SK-N-SH treated with all-trans-retinoic acid at 6 μM for 48 hours (cell line): ENCODE results near the gene KDM2B.

Experiments
- ATAC-seq: fragments of 200-7000 bp; cut with Tn5 transposase; 3 replicates; pipeline ENCODE4 v1.9.1; 2020; ENCODE audit warnings: mild to moderate bottlenecking, moderate library complexity
- ARNTL ChIP-seq: fragments of 450-650 bp; formaldehyde crosslinking; IDR thresholded peaks from 2 replicates; pipeline ENCODE4 v1.5.0; 2020; ENCODE audit warnings: low read depth, mild to moderate bottlenecking, moderate library complexity, borderline replicate concordance
- BACH2 ChIP-seq: fragments of 250-450 bp; sonication (Bioruptor Pico); IDR thresholded peaks from 2 replicates; pipeline ENCODE4 v1.9.0; 2021; ENCODE audit warnings: mild to moderate bottlenecking, borderline replicate concordance
- CSDC2 ChIP-seq: fragments of 250-450 bp; sonication (Bioruptor Pico); IDR thresholded peaks from 2 replicates; pipeline ENCODE4 v1.5.0; 2020; ENCODE audit warnings: mild to moderate bottlenecking, moderate library complexity
- ESRRG ChIP-seq: fragments of 250-450 bp; sonication (Bioruptor Pico); IDR thresholded peaks from 2 replicates; pipeline ENCODE4 v1.6.1; 2021; ENCODE audit warnings: mild to moderate bottlenecking
- GLIS3 ChIP-seq: fragments of 250-450 bp; sonication (Bioruptor Pico); IDR thresholded peaks from 2 replicates; pipeline ENCODE4 v1.5.0; 2020; ENCODE audit warnings: mild to moderate bottlenecking, moderate library complexity
- ISL1 ChIP-seq: fragments of 250-450 bp; sonication (Bioruptor Pico); IDR thresholded peaks from 2 replicates; pipeline ENCODE4 v2.1.2; 2022; ENCODE audit warnings: mild to moderate bottlenecking, moderate library complexity
- OSR1 ChIP-seq: fragments of 250-450 bp; sonication (Bioruptor Pico); IDR thresholded peaks from 2 replicates; pipeline ENCODE4 v1.8.0; 2022; ENCODE audit warnings: moderate library complexity, mild to moderate bottlenecking, inconsistent platforms
- PPARA ChIP-seq: fragments of 250-450 bp; sonication (Bioruptor Pico); IDR thresholded peaks from 2 replicates; pipeline ENCODE4 v1.5.0; 2020; ENCODE audit warnings: mild to moderate bottlenecking, borderline replicate concordance
- RARB ChIP-seq: fragments of 250-450 bp; sonication (Bioruptor Pico); IDR thresholded peaks from 2 replicates; pipeline ENCODE4 v1.8.0; 2021; ENCODE audit warnings: mild to moderate bottlenecking, moderate library complexity
- SNAI2 ChIP-seq: fragments of 250-450 bp; sonication (Bioruptor Pico); IDR thresholded peaks from 2 replicates; pipeline ENCODE4 v1.5.0; 2020; ENCODE audit warnings: mild to moderate bottlenecking, moderate library complexity
- TCF4 ChIP-seq: fragments of 250-450 bp; sonication (Bioruptor Pico); IDR thresholded peaks from 2 replicates; pipeline ENCODE4 v1.8.0; 2021; ENCODE audit warnings: mild to moderate bottlenecking, moderate library complexity, borderline replicate concordance
- TOX ChIP-seq: fragments of 250-450 bp; sonication (Bioruptor Pico); IDR thresholded peaks from 2 replicates; pipeline ENCODE4 v1.8.0; 2021; ENCODE audit warnings: mild to moderate bottlenecking, moderate library complexity, borderline replicate concordance
- ZC3H10 ChIP-seq: fragments of 250-450 bp; sonication (Bioruptor Pico); IDR thresholded peaks from 2 replicates; pipeline ENCODE4 v1.5.1; 2021; ENCODE audit warnings: mild to moderate bottlenecking, moderate library complexity
- ZFP3 ChIP-seq: fragments of 250-450 bp; sonication (Bioruptor Pico); IDR thresholded peaks from 2 replicates; pipeline ENCODE4 v1.5.0; 2020; ENCODE audit warnings: mild to moderate bottlenecking, moderate library complexity
- ZFP30 ChIP-seq: fragments of 450-650 bp; formaldehyde crosslinking; IDR thresholded peaks from 2 replicates; pipeline ENCODE4 v1.5.0; 2022; ENCODE audit warnings: mild to moderate bottlenecking, moderate library complexity
- ZNF565 ChIP-seq: fragments of 450-650 bp; formaldehyde crosslinking; conservative IDR thresholded peaks from 2 replicates; pipeline ENCODE4 v1.5.0; 2020; ENCODE audit warnings: low read depth, mild to moderate bottlenecking, moderate library complexity
- ZNF70 ChIP-seq: fragments of 450-650 bp; formaldehyde crosslinking; IDR thresholded peaks from 2 replicates; pipeline ENCODE4 v1.5.0; 2020; ENCODE audit warnings: mild to moderate bottlenecking, moderate library complexity
- ZNF8 ChIP-seq: fragments of 450-650 bp; formaldehyde crosslinking; IDR thresholded peaks from 2 replicates; pipeline ENCODE4 v1.5.0; 2020; ENCODE audit warnings: mild to moderate bottlenecking, moderate library complexity
- TF ChIP-seq, protein P1 (sequence below): fragments of 250-450 bp; sonication (Bioruptor Pico); IDR thresholded peaks from 2 replicates; pipeline ENCODE4 v1.5.0; 2020; ENCODE audit warnings: mild to moderate bottlenecking, moderate library complexity
- TF ChIP-seq, protein P2 (sequence below): fragments of 250-450 bp; sonication (Bioruptor Pico); IDR thresholded peaks from 2 replicates; pipeline ENCODE4 v1.5.1; 2020; ENCODE audit warnings: low read depth, mild to moderate bottlenecking, moderate library complexity
- TF ChIP-seq, protein P3 (sequence below): fragments of 250-450 bp; sonication (Bioruptor Pico); IDR thresholded peaks from 2 replicates; pipeline ENCODE4 v1.8.0; 2021; ENCODE audit warnings: low read depth, mild to moderate bottlenecking, moderate library complexity, borderline replicate concordance
- TF ChIP-seq, protein P4 (sequence below): fragments of 250-450 bp; sonication (Bioruptor Pico); IDR thresholded peaks from 2 replicates; pipeline ENCODE4 v1.8.0; 2020; ENCODE audit warnings: mild to moderate bottlenecking, moderate library complexity, borderline replicate concordance

Gene KDM2B

DNA sequence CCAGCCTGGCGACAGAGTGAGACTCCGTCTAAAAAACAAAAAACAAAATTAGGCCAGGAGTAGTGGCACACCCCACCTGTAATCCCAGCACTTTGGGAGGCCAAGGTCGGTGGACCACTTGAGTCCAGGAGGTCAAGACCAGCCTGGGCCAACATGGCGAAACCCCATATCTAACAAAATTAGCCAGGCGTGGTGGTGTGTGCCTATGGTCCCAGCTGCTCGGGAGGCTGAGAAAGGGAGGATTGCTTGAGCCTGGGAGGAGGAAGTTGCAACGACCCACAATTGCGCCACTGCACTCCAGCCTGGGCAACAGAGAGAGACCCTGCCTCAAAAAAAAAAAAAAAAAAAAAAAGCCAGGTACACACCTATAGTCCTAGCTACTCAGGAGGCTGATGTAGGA lies 37.0 kb downstream of the KDM2B start:
- TF ChIP-seq ARNTL (CRISPR knock-in tag), result no peak
- no peak for TF ChIP-seq RARB (CRISPR knock-in tag)
- TF ChIP-seq ISL1 (CRISPR knock-in tag), result no peak
- no peak for TF ChIP-seq ZNF8 (CRISPR knock-in tag)
- TF ChIP-seq, protein P1, sequence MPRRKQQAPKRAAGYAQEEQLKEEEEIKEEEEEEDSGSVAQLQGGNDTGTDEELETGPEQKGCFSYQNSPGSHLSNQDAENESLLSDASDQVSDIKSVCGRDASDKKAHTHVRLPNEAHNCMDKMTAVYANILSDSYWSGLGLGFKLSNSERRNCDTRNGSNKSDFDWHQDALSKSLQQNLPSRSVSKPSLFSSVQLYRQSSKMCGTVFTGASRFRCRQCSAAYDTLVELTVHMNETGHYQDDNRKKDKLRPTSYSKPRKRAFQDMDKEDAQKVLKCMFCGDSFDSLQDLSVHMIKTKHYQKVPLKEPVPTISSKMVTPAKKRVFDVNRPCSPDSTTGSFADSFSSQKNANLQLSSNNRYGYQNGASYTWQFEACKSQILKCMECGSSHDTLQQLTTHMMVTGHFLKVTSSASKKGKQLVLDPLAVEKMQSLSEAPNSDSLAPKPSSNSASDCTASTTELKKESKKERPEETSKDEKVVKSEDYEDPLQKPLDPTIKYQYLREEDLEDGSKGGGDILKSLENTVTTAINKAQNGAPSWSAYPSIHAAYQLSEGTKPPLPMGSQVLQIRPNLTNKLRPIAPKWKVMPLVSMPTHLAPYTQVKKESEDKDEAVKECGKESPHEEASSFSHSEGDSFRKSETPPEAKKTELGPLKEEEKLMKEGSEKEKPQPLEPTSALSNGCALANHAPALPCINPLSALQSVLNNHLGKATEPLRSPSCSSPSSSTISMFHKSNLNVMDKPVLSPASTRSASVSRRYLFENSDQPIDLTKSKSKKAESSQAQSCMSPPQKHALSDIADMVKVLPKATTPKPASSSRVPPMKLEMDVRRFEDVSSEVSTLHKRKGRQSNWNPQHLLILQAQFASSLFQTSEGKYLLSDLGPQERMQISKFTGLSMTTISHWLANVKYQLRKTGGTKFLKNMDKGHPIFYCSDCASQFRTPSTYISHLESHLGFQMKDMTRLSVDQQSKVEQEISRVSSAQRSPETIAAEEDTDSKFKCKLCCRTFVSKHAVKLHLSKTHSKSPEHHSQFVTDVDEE, result no peak
- no peak for TF ChIP-seq ZFP3 (CRISPR knock-in tag)
- TF ChIP-seq PPARA (CRISPR knock-in tag), result no peak
- no peak for TF ChIP-seq BACH2
- TF ChIP-seq ZFP30 (CRISPR knock-in tag), result no peak
- TF ChIP-seq, protein P2, sequence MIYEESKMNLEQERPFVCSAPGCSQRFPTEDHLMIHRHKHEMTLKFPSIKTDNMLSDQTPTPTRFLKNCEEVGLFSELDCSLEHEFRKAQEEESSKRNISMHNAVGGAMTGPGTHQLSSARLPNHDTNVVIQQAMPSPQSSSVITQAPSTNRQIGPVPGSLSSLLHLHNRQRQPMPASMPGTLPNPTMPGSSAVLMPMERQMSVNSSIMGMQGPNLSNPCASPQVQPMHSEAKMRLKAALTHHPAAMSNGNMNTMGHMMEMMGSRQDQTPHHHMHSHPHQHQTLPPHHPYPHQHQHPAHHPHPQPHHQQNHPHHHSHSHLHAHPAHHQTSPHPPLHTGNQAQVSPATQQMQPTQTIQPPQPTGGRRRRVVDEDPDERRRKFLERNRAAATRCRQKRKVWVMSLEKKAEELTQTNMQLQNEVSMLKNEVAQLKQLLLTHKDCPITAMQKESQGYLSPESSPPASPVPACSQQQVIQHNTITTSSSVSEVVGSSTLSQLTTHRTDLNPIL (CRISPR knock-in tag), result no peak
- no peak for TF ChIP-seq TCF4 (CRISPR knock-in tag)
- TF ChIP-seq TOX (CRISPR knock-in tag), result no peak
- ATAC-seq, result no peak

DNA sequence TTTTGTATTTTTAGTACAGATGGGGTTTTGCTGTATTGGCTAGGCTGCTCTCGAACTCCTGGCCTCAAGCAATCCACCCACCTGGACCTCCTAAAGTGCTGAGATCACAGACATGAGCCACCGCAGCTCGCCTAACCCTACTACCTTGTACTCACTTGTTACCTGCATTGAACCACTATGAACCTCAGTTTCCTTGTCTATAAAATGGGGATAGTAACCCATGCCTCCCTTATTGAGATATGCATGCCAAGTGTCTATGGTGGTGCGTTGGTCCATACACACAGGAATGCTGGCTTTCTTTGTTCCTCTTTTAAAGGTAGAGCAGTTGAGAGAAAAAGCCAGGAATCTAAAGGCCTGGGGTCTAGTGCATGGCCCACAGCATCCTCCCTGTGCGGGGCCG lies 40.9 kb downstream of the KDM2B start:
- no peak for ATAC-seq
- TF ChIP-seq, protein P3, sequence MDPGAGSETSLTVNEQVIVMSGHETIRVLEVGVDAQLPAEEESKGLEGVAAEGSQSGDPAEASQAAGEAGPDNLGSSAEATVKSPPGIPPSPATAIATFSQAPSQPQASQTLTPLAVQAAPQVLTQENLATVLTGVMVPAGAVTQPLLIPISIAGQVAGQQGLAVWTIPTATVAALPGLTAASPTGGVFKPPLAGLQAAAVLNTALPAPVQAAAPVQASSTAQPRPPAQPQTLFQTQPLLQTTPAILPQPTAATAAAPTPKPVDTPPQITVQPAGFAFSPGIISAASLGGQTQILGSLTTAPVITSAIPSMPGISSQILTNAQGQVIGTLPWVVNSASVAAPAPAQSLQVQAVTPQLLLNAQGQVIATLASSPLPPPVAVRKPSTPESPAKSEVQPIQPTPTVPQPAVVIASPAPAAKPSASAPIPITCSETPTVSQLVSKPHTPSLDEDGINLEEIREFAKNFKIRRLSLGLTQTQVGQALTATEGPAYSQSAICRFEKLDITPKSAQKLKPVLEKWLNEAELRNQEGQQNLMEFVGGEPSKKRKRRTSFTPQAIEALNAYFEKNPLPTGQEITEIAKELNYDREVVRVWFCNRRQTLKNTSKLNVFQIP (CRISPR knock-in tag), result no peak
- TF ChIP-seq ESRRG (CRISPR knock-in tag) (no peak), GLIS3 (CRISPR knock-in tag) (no peak), OSR1 (CRISPR knock-in tag) (no peak), ZFP30 (CRISPR knock-in tag) (no peak), SNAI2 (no peak), ZC3H10 (no peak), TCF4 (CRISPR knock-in tag) (no peak), PPARA (CRISPR knock-in tag) (no peak), ISL1 (CRISPR knock-in tag) (no peak), ZNF565 (CRISPR knock-in tag) (no peak), ZNF70 (CRISPR knock-in tag) (no peak), ZNF8 (CRISPR knock-in tag) (no peak), RARB (CRISPR knock-in tag) (no peak), ARNTL (CRISPR knock-in tag) (no peak), CSDC2 (CRISPR knock-in tag) (no peak), TOX (CRISPR knock-in tag) (no peak)
- TF ChIP-seq, protein P1, result no peak
- TF ChIP-seq, protein P4, sequence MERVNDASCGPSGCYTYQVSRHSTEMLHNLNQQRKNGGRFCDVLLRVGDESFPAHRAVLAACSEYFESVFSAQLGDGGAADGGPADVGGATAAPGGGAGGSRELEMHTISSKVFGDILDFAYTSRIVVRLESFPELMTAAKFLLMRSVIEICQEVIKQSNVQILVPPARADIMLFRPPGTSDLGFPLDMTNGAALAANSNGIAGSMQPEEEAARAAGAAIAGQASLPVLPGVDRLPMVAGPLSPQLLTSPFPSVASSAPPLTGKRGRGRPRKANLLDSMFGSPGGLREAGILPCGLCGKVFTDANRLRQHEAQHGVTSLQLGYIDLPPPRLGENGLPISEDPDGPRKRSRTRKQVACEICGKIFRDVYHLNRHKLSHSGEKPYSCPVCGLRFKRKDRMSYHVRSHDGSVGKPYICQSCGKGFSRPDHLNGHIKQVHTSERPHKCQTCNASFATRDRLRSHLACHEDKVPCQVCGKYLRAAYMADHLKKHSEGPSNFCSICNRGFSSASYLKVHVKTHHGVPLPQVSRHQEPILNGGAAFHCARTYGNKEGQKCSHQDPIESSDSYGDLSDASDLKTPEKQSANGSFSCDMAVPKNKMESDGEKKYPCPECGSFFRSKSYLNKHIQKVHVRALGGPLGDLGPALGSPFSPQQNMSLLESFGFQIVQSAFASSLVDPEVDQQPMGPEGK (CRISPR knock-in tag), result no peak
- TF ChIP-seq, all 23 proteins: peak for 0
